Right hindlimb (tissue), 1 donor: ENCODE data around the gene GPX7.
"Not testable (repeated sequence)": the region's sequence is repeated elsewhere in the genome, so short reads cannot be mapped to it uniquely, and the experiment has no call there.

Source experiments
- DNase-seq: peaks from one replicate; pipeline ENCODE4 v3.0.0-alpha.2; 2018

The GPX7 gene

GRCh38 chr1:52601991-52602855, at the start of gene GPX7:
Gene GPX7, plus strand, starts transcription at chr1:52602371. Its CDS starts 39 bp downstream, at chr1:52602410.
- peak; percentile 68 for DNase-seq

GRCh38 chr1:52552505-52553361, 49.4 kb upstream of the GPX7 start, which contains the start of gene TUT4:
Gene TUT4, minus strand, starts transcription at chr1:52553092. Its CDS starts 26,812 bp downstream, at chr1:52526280.
- DNase-seq: peak; percentile 97

- peak; percentile 95 for DNase-seq
These were observed 48.6 kb upstream of the GPX7 start for GRCh38 chr1:52553362-52554266.

- DNase-seq: no peak
These were observed 47.9 kb upstream of the GPX7 start for GRCh38 chr1:52554267-52554640.

GRCh38 chr1:52554756-52555155, 47.4 kb upstream of the GPX7 start:
- no peak for DNase-seq

- DNase-seq: no peak
These were observed 45.4 kb upstream of the GPX7 start for GRCh38 chr1:52556641-52557360.

- DNase-seq: no peak
These were observed 43.2 kb upstream of the GPX7 start for GRCh38 chr1:52558941-52559340.

GRCh38 chr1:52559875-52560274, 42.3 kb upstream of the GPX7 start:
- DNase-seq: no peak

GRCh38 chr1:52562766-52563165, 39.4 kb upstream of the GPX7 start:
- no peak for DNase-seq

- DNase-seq: no peak
These were observed 34.2 kb upstream of the GPX7 start for GRCh38 chr1:52567943-52568342.

GRCh38 chr1:52569449-52570210, 32.5 kb upstream of the GPX7 start:
- peak; percentile 59 for DNase-seq

- DNase-seq: no peak
These were observed 30.4 kb upstream of the GPX7 start for GRCh38 chr1:52571783-52572182.

GRCh38 chr1:52572387-52572786, 29.8 kb upstream of the GPX7 start:
- no peak for DNase-seq

- no peak for DNase-seq
These were observed 27.6 kb upstream of the GPX7 start for GRCh38 chr1:52574594-52574993.

GRCh38 chr1:52576074-52576473, 26.1 kb upstream of the GPX7 start:
- no peak for DNase-seq

GRCh38 chr1:52578066-52578465, 24.1 kb upstream of the GPX7 start:
- DNase-seq: not testable (repeated sequence)

- DNase-seq: no peak
These were observed 22.8 kb upstream of the GPX7 start for GRCh38 chr1:52579415-52579814.

- DNase-seq: no peak
These were observed 21.9 kb upstream of the GPX7 start for GRCh38 chr1:52580283-52580682.

- DNase-seq: no peak
These were observed 20.0 kb upstream of the GPX7 start for GRCh38 chr1:52582116-52582696.

GRCh38 chr1:52585474-52585873, 16.7 kb upstream of the GPX7 start:
- DNase-seq: no peak

- no peak for DNase-seq
These were observed 14.1 kb upstream of the GPX7 start for GRCh38 chr1:52588027-52588426.
